SHP77 (cell line): ENCODE data around the gene CASP1.
"Not testable (repeated sequence)": the region's sequence is repeated elsewhere in the genome, so short reads cannot be mapped to it uniquely, and the experiment has no call there.

Experiments
- DNase-seq, 2 experiments: peaks; one replicate each; lab custom pipeline; 2025; lab: John Stamatoyannopoulos, UW

Gene CASP1

DNA sequence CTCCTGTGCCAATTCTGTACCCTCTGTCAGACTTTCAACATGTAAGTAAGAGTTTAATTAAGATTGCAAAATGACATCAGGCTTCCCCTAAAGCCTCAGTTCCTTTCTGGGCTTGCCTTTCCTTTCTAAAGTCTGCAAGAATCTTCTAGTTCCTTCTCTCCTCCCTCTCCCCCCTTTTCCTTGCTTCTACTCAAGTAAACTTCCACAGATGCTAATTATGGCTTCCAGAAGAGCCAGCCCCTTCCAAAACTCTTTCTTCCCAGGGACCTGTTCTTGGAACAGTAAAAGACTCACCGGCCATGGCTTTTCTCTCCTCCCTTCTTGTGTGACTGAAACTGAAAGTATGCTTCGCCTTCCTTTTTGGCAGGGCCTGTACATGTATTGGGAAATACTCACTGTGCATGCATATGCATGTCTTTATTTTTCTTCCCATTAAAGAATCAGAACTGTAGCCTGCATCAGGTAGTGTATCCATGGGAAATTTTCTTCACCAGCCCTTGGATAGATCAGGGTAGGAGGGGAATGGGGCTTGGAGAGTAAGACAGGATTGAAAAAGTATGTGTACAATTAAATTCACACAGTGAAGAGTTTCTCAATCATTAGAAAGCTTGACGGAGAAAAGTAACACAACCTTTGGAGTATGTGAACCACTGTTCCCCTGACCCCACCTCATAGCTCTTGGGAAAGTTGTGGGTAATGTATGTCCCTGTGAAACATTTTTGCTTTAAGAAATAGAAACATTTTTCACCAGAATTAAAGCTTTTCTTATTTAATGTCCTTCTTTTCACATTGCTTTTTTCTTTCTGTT, at the start of gene CASP1:
TSS of gene CASP1 (minus strand) at position 332 of the 808 bp plus-strand sequence. CDS start at position 301, 31 bp downstream.
- no peak for DNase-seq

- DNase-seq, result no peak
Measured at GRCh38 chr11:105081412-105082150, 46.6 kb upstream of the CASP1 start.

GRCh38 chr11:105080171-105080906, 45.4 kb upstream of the CASP1 start:
- DNase-seq, result not testable (repeated sequence)

DNA sequence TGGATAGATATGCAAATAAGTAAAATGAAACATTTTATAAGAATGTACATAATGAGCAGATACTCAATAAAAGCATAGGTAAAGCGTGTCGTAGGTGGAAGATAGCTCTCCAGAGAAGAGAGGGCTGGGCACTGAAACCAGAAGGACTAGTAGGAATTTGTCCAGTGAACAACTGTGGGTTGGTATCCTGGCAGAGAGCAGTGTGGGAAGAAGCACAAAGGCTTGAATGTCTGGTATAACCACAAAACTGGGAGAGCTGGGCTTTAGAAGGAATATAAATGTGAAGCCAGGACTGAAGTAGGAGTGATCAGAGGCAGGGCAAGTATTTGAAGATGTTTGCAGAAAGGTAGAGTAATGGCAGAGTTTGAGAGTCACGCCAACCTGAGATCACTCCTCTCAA, 43.3 kb upstream of the CASP1 start:
- no peak for DNase-seq

DNA sequence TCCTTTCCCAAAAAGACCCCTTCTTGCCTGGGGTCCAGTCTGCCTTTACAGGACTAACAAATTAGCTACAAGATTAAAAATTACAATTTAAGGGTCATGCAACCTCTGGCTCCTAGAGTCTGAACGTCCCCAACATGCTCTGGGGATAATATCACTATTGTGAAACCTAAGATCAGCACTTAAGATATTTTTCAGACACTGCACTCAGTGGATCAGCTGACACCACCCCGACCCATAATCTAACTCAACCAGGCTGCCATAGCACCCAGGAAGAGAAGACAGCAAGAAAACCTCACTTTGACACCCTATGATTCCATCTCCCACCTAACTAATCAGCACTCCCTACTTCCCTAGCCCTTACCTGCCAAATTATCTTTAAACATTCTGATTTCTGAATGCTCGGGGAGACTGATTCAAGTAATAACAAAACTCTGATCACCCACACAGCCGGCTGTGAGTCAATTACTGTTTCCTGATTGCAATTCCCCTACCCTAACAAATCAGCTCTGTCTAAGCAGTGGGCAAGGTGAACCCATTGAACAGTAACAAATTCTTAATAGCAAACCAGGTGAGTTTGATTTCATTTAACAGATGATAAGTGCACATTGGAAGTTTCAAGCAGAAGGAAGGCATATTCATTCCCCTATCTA, 42.3 kb upstream of the CASP1 start:
- not testable (repeated sequence) for DNase-seq

GRCh38 chr11:105074166-105074530, 39.2 kb upstream of the CASP1 start:
- DNase-seq, result no peak

DNA sequence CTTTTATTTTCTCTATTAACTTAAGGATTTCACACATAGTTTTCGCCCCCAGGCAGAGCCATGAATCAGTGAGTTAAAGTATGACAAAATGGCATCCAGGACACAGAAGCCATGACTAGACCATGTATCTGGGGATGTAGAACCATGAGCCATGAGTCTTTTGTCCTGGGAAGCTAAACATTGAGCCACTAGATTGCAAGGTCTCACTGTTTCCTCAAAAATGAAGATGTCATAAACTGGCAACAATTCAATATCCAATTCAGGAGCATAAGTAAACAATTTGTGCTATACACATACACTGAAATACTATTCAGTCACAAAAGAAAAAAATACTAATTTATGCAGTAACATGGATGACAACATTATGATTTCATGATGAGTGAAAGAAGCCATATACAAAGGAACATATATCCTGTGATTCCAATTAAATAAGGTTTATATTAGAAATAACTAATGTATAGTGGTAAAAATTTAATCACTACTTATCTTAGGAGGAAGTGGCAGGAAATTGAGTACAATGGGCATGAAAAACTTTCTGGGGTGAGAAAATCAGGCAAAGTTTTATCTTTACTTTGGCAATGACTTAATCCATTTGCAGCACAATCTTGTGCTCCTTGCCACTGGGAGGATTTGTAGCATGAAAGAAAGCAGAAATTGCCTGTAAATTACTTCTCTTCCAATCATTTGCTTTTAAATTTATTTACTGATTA, 38.7 kb upstream of the CASP1 start:
- DNase-seq, result no peak

GRCh38 chr11:105072080-105072479, 37.1 kb upstream of the CASP1 start:
- DNase-seq, result not testable (repeated sequence)

DNA sequence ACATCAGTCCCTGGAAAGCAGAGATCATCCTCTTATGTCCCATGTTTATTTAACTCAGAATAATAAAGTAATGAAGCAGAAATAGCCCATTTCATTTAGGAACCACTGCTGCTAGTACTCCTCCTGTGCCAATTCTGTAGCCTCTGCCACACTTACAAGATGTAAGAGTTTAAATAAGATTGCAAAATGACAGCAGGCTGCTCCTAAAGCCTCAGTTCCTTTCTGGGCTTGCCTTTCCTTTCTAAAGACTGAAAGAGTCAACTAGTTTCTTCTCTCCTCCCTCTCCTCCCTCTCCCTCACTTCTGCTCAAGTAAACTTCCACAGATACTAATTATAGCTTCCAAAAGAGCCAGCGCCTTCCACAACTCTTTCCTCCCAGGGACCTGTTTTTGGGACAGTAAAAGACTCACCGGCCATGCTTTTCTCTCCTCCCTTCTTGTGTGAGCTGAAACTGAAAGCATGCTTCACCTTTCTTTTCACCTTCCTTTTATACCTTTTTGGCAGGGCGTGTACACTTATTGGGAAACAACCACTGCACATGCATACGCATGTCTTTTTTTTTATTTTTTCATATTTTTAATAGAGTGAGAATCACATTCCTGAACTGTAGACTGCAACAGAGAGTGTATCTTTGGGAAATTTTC, 36.3 kb upstream of the CASP1 start:
- no peak for DNase-seq

DNA sequence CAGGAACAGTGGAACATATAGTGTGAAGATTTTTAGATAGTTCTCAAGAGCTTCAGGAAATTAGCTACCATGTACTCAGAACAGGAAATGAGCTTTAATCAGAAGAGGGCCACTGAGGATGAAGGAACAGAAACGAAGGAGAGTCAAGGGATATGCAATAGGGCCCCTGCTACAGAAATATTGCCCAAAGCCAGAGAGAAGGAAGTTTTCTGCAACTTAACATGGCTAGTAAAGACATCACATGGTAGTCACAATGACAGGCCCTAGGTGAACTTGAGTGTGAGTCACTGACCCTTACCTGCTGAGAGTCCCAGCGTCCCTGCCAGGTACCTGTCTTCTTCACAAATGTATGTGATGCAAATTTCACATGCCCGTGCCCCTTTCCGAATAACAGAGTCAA, 35.4 kb upstream of the CASP1 start:
- no peak for DNase-seq

GRCh38 chr11:105069749-105070148, 34.8 kb upstream of the CASP1 start:
- DNase-seq, result not testable (repeated sequence)

DNA sequence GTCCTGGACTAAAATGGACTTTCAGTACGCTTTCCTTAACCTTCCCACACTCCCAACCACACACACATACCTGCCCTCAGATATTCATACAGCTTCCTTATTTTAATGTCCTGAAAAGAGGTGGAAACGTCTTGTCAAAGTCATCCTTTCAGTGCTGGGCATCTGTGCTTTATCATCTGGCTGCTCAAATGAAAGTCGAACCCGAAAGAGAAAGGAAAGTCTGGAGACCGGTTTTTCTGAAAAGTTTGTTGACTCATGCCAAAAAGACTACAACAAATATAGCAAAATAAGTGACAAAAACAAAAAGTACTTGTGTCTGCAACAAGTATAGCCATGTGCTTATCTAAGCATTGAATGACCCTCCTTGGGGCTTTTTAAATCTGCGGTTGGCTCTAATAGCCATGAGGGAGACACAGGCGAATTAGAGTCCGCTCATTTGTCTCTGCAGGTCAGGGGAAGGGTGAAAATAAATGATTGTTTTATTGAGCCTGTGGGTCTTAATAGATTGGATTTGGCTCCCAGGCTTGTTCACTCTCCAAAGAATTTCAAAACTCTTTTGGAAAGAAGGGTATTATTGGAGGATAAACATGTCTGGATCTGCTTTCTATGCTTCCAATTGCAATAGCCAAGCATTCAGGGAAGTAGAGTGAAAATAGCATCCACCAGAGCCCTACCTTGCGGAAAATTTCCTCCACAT, 28.4 kb upstream of the CASP1 start:
- not testable (repeated sequence) for DNase-seq

GRCh38 chr11:105057432-105057831, 22.5 kb upstream of the CASP1 start:
- DNase-seq, result no peak

- no peak for DNase-seq
Measured at GRCh38 chr11:105056446-105056845, 21.5 kb upstream of the CASP1 start.

DNA sequence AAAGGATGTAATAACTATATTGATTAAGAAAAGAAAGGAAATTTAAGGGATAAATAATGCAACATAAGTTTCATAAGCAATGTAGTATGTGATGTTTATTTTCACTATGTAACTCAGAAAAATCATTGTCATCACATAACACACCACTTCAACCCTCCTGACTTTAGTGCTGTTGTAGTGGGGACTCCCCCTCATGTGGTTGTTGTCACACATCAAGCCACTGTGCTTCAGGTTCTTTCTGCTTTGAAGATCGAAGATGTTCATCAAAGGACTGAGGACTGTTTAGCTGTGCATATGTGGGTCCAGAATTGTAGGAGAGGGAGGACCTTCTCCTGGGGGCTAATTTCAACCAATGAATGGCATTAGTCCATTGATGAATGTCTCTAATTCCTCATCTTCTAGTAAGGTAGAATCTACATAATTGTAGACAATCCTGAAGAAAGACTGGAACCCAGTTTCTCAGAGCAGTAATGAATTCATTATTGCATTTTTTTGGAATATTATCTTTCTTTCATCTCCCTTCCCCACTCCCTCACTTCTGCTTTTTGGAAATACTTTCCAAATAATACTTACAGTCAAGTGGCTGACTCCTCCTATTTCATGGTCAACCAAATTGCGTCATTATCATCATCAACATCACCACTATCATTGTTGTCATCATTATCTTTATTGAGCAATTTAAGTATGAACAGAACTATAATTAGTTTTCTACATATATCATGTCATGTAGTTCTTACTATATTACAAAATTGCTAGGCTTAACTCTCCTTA, 20.0 kb upstream of the CASP1 start:
- DNase-seq, result no peak

DNA sequence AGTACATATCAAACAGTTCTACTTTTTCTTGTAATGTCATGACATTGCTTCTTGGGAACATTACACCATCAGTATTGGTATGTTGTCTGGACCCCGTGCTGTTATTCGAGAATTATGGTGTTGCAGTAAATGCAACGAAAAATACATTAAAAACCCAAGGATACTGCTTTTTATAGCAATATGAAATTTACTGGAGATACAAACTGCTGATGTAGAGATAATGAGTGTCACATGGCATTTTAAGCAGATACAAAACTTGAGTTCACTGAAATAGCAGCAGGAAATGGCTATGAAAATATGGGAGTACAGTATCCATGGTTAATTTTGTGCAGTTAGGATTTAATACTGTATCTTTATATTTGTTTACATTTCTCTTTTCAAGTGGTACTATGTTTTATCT, 17.5 kb upstream of the CASP1 start:
- no peak for DNase-seq

DNA sequence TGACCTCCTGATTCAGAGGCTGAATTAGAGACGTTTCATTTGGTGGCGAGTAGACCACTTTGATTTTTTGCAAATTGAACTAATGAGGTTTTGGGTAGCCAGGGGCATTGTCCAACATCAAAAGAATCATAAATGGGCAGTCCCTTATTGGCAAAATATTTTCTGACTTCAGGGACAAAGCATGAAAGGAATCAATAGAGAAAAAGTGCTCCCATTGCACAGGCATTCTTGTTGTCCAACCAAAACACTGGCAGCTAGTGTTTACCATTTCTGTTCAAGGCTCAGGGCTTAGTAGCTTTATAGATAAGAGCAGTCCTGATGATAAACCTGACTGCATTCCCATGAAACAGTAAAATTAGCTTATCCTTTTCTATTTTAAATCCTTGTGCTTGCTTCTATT, 16.6 kb upstream of the CASP1 start:
- DNase-seq, result no peak

DNA sequence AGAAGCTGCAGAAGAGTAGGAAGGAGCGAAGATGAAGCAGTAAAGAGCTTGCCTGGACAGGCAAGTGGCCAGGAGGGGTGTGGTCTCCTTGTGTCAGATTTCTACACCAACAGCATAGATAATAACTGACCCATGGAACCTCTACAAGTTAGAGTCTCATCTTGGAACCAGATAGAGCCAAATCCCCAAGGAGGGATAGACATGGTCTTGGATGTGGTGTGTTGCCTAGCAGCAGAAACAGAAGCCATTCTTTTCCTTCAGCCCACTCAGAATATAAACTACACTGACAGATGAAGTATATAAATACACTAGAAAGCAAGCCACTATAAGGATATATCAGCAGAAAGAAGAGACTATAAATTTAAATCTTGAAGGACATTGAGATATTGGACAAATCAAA, 14.5 kb upstream of the CASP1 start:
- no peak for DNase-seq

DNA sequence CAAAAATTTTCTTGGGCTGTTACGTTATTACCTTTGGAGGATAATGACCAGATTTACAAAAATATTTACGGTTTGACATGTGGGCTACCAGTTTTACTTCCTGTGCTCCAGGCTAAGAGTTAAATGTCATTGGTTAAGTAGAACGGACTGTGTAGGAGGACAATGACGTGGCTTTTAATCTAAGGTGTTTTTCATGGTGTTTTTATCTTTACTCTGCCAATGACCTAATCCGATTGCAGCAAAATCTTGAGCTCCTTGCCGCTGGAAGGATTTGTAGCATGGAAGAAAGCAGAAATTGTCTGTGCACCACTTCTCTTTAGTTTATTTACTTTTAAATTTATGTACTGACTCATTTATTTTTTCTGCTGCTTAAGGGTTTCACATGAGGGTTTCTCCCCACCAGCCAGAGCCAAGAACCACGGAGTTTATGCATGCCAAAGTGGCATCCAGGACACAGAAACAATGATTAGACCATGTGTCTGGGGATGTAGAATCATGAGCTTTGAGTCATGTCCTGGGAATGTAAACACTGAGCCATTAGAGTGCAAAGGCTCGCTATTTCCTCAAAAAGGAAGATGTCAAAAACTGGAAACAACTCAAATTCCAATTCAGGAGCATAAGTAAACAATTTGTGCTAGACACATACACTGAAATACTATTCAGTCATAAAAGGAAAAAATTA, 12.1 kb upstream of the CASP1 start:
- DNase-seq, result no peak
